C4-2B (cell line): Measurements from ENCODE around the gene SLC6A2.
"Not testable (repeated sequence)": the region's sequence is repeated elsewhere in the genome, so short reads cannot be mapped to it uniquely, and the experiment has no call there.

Experiments
- H3K27ac ChIP-seq: fragments of 450-650 bp; 2 replicates; pipeline ENCODE4 v1.5.1; 2017
- CTCF ChIP-seq: fragments of 450-650 bp; conservative IDR thresholded peaks from 2 replicates; pipeline ENCODE4 v1.5.1; 2017; ENCODE audit warnings: mild to moderate bottlenecking
- ZFX ChIP-seq: fragments of 450-650 bp; IDR thresholded peaks from 2 replicates; pipeline ENCODE4 v1.6.1; 2017

SLC6A2 gene

GRCh38 chr16:55735120-55735781 is 79.5 kb downstream of the SLC6A2 start:
- no peak overlapping the region for H3K27ac ChIP-seq
- TF ChIP-seq CTCF (no peak), ZFX (no peak)

- no peak for TF ChIP-seq CTCF
- TF ChIP-seq ZFX, result no peak
- no peak overlapping the region for H3K27ac ChIP-seq
These were observed 80.9 kb downstream of the SLC6A2 start for GRCh38 chr16:55736671-55737070.

DNA sequence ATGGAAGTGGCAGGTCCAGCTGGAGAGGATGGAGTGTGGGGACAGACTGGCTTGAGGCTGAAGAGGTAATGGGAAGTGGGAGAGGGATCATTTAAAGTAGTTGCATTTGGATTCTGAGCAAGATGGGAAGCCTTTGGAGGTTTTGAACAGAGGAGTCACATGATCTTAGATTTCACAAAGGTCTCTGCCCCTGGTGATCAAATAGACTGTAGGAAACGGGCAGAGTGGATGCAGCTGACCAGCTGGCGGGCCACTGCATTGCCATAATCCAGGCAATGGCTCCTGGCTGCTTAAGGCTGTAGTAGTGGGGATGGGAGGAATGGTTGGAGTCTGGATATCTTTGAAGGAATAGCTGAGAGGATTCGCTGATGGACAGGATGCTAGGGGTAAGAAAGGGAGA is 81.5 kb downstream of the SLC6A2 start:
- H3K27ac ChIP-seq, result no peak overlapping the region
- TF ChIP-seq CTCF (no peak), ZFX (no peak)

DNA sequence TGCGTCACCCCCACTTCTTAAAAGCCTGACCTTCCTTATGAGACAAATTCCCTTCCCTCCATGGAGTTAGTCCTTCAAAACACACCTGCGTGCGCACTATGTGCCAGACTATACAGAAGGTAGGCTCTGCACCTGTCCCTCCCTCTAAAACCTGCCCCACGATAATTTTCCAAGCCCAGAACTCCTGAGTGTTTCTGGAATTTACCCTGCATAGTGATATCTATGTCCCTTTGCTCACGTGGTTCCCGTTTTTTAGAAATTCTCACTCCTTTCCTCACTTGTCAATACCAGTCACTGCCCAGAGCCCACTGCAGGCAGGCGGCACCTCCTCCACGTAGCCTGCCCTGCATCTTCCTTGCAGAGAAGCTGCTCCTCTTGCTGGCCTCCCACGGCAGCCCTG is 82.2 kb downstream of the SLC6A2 start:
- TF ChIP-seq ZFX, result no peak
- no peak for TF ChIP-seq CTCF
- no peak overlapping the region for H3K27ac ChIP-seq

- TF ChIP-seq CTCF (no peak), ZFX (no peak)
These were observed 90.3 kb downstream of the SLC6A2 start for GRCh38 chr16:55746081-55746480.

DNA sequence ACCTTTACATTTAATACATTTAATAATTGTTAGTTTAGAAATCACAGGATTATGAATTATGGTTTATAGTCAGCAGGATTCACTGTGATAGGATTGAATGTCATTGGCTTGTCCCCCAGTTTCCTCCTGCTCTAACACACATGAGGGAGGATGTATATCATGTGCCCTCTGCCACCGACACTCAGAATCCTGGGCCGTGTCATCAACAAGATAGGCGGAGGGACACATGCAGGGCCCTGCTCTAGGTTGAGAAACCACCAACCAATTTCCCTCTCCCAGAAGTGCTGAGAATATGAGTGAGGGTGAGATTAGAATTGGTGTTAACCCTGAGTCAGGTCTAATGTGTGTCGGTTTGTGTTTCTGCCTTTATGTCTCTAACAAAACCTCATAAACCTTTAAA is 92.0 kb downstream of the SLC6A2 start:
- TF ChIP-seq ZFX (no peak), CTCF (no peak)
- H3K27ac ChIP-seq, result no peak overlapping the region

More at GRCh38 chr16:55746081-55746480, 90.3 kb downstream of the SLC6A2 start:
- H3K27ac ChIP-seq, result no peak overlapping the region

- not testable (repeated sequence) for H3K27ac ChIP-seq
These were observed 96.8 kb downstream of the SLC6A2 start for GRCh38 chr16:55752465-55753144.

GRCh38 chr16:55753145-55753631 is 97.4 kb downstream of the SLC6A2 start:
- H3K27ac ChIP-seq, result peak overlapping the region; percentile 35; the same call in 1 of the 2 replicates
